ENCODE measurements around the gene MET.

MET gene

GRCh38 chr7:116787881-116788280 lies 115.9 kb downstream of the MET start:
- no peak for TF ChIP-seq CTCF (IDR thresholded peaks at IDR 0.05; ENCODE audit: insufficient read depth, low read depth, low read length, missing control alignments)
- no peak overlapping the region for H3K4me3 ChIP-seq (ENCODE audit: low read depth, low read length)

GRCh38 chr7:116788572-116789197 lies 116.7 kb downstream of the MET start:
- DNase-seq (ENCODE audit: low read depth) = no peak
- TF ChIP-seq CTCF (IDR thresholded peaks at IDR 0.05; ENCODE audit: insufficient read depth, low read depth, low read length, missing control alignments) = no peak
- no peak overlapping the region for H3K4me3 ChIP-seq (ENCODE audit: low read depth, low read length)

More at GRCh38 chr7:116787881-116788280, 115.9 kb downstream of the MET start:
- DNase-seq (ENCODE audit: low read depth) = no peak

- H3K4me3 ChIP-seq (ENCODE audit: low read depth, low read length) = no peak overlapping the region
- no peak for TF ChIP-seq CTCF (IDR thresholded peaks at IDR 0.05; ENCODE audit: insufficient read depth, low read depth, low read length, missing control alignments)
- no peak for DNase-seq (ENCODE audit: low read depth)
These were observed 118.0 kb downstream of the MET start for GRCh38 chr7:116790025-116790424.

- no peak overlapping the region for H3K4me3 ChIP-seq (ENCODE audit: low read depth, low read length)
- TF ChIP-seq CTCF (IDR thresholded peaks at IDR 0.05; ENCODE audit: insufficient read depth, low read depth, low read length, missing control alignments) = no peak
- no peak for DNase-seq (ENCODE audit: low read depth)
These were observed 120.8 kb downstream of the MET start for GRCh38 chr7:116792813-116793212.

GRCh38 chr7:116793795-116794340 lies 121.9 kb downstream of the MET start:
- DNase-seq (ENCODE audit: low read depth) = no peak
- TF ChIP-seq CTCF (IDR thresholded peaks at IDR 0.05; ENCODE audit: insufficient read depth, low read depth, low read length, missing control alignments) = no peak
- no peak overlapping the region for H3K4me3 ChIP-seq (ENCODE audit: low read depth, low read length)

GRCh38 chr7:116796471-116796870 lies 124.5 kb downstream of the MET start:
- TF ChIP-seq CTCF (IDR thresholded peaks at IDR 0.05; ENCODE audit: insufficient read depth, low read depth, low read length, missing control alignments) = no peak
- DNase-seq (ENCODE audit: low read depth) = no peak
- H3K4me3 ChIP-seq (ENCODE audit: low read depth, low read length) = no peak overlapping the region

GRCh38 chr7:116797612-116798011 lies 125.6 kb downstream of the MET start:
- H3K4me3 ChIP-seq (ENCODE audit: low read depth, low read length) = no peak overlapping the region
- TF ChIP-seq CTCF (IDR thresholded peaks at IDR 0.05; ENCODE audit: insufficient read depth, low read depth, low read length, missing control alignments) = no peak
- DNase-seq (ENCODE audit: low read depth) = no peak
